CD4-positive, alpha-beta T cell treated with Interleukin-12 subunit alpha and Interleukin-12 subunit beta, for 1 hour (primary cell): ENCODE results near the gene ASTN2.

ENCODE experiments used
- DNase-seq: peaks from one replicate; pipeline ENCODE4 v3.0.0-alpha.2; 2020

The ASTN2 gene

GRCh38 chr9:116436121-116436520, 978.7 kb downstream of the ASTN2 start:
- DNase-seq, result no peak

GRCh38 chr9:116435706-116436105, 979.2 kb downstream of the ASTN2 start:
- DNase-seq, result no peak

GRCh38 chr9:116434314-116434713, 980.5 kb downstream of the ASTN2 start:
- DNase-seq, result no peak

GRCh38 chr9:116432051-116432450, 982.8 kb downstream of the ASTN2 start:
- DNase-seq, result no peak

- no peak for DNase-seq
These were observed 984.0 kb downstream of the ASTN2 start for GRCh38 chr9:116430849-116431248.

GRCh38 chr9:116425244-116425643, 989.6 kb downstream of the ASTN2 start:
- no peak for DNase-seq

- DNase-seq, result no peak
These were observed 991.7 kb downstream of the ASTN2 start for GRCh38 chr9:116423149-116423548.

GRCh38 chr9:116422119-116422979, 992.5 kb downstream of the ASTN2 start:
- no peak for DNase-seq

GRCh38 chr9:116420993-116421538, 993.8 kb downstream of the ASTN2 start:
- DNase-seq, result no peak

- no peak for DNase-seq
These were observed 995.7 kb downstream of the ASTN2 start for GRCh38 chr9:116419181-116419580.

GRCh38 chr9:116417464-116417863, 997.4 kb downstream of the ASTN2 start:
- DNase-seq, result no peak

GRCh38 chr9:116416421-116416820, 998.4 kb downstream of the ASTN2 start:
- no peak for DNase-seq

GRCh38 chr9:116414374-116414773, 1000.5 kb downstream of the ASTN2 start:
- DNase-seq, result no peak

GRCh38 chr9:116411506-116411905, 1003.4 kb downstream of the ASTN2 start:
- no peak for DNase-seq

- DNase-seq, result no peak
These were observed 1005.2 kb downstream of the ASTN2 start for GRCh38 chr9:116409638-116410037.

GRCh38 chr9:116409129-116409528, 1005.7 kb downstream of the ASTN2 start:
- DNase-seq, result no peak

- DNase-seq, result no peak
These were observed 1008.4 kb downstream of the ASTN2 start for GRCh38 chr9:116406469-116406868.

- DNase-seq, result no peak
These were observed 1009.5 kb downstream of the ASTN2 start for GRCh38 chr9:116405321-116405720.

GRCh38 chr9:116404228-116404627, 1010.6 kb downstream of the ASTN2 start:
- DNase-seq, result no peak

GRCh38 chr9:116403171-116403570, 1011.7 kb downstream of the ASTN2 start:
- DNase-seq, result no peak

- no peak for DNase-seq
These were observed 1019.2 kb downstream of the ASTN2 start for GRCh38 chr9:116395699-116396037.

GRCh38 chr9:116394894-116395698, 1019.8 kb downstream of the ASTN2 start:
- DNase-seq, result no peak

- no peak for DNase-seq
These were observed 1020.8 kb downstream of the ASTN2 start for GRCh38 chr9:116394070-116394469.

- no peak for DNase-seq
These were observed 1021.7 kb downstream of the ASTN2 start for GRCh38 chr9:116393198-116393597.
